SU-DHL-6 (cell line): ENCODE results near the gene IL1R2.

Experiments used
- H2AFZ ChIP-seq: fragments of 200-600 bp; sonication (generic); 2 replicates; pipeline ENCODE4 v1.6.1; 2014; ENCODE audit warnings: low read depth, mild to moderate bottlenecking, moderate library complexity, mixed read lengths, antibody characterized with exemption, low read length; ENCODE audit not compliant: severe bottlenecking
- H3F3A ChIP-seq: fragments of 200-600 bp; shearing (Covaris generic); 2 replicates; pipeline ENCODE4 v1.6.0; 2016; ENCODE audit warnings: antibody characterized with exemption, mild to moderate bottlenecking; ENCODE audit not compliant: insufficient read depth
- H3K27ac ChIP-seq: fragments of 200-600 bp; sonication (generic); 2 replicates; pipeline ENCODE4 v1.5.1; 2016; ENCODE audit warnings: low read depth, mild to moderate bottlenecking, low read length, moderate library complexity, mixed read lengths
- H3K27me3 ChIP-seq: fragments of 200-600 bp; sonication (generic), shearing (Covaris generic); 2 replicates; pipeline ENCODE4 v1.6.0; 2014; ENCODE audit warnings: mild to moderate bottlenecking, low read length
- H3K36me3 ChIP-seq: fragments of 200-600 bp; sonication (generic); 2 replicates; pipeline ENCODE4 v1.6.1; 2014; ENCODE audit warnings: mild to moderate bottlenecking, low read length, mixed read lengths
- H3K4me2 ChIP-seq: fragments of 300-600, 200-600 bp; shearing (Covaris generic), sonication (generic); 2 replicates; pipeline ENCODE4 v1.6.0; 2014; ENCODE audit warnings: low read length, low read depth, mild to moderate bottlenecking; ENCODE audit not compliant: poor library complexity, severe bottlenecking
- H3K4me3 ChIP-seq: fragments of 200-600 bp; sonication (generic); 2 replicates; pipeline ENCODE4 v1.5.1; 2014; ENCODE audit warnings: antibody characterized with exemption, low read length, mild to moderate bottlenecking, mixed read lengths; ENCODE audit not compliant: insufficient read depth, poor library complexity, severe bottlenecking
- H3K79me2 ChIP-seq: fragments of 200-600 bp; sonication (generic); 2 replicates; pipeline ENCODE4 v1.6.1; 2014; ENCODE audit warnings: mild to moderate bottlenecking, low read length, moderate library complexity; ENCODE audit not compliant: insufficient read depth
- H3K9ac ChIP-seq: fragments of 200-600 bp; sonication (generic); 2 replicates; pipeline ENCODE4 v1.7.0; 2014; ENCODE audit warnings: mild to moderate bottlenecking, low read length
- H3K9me2 ChIP-seq: fragments of 200-600 bp; sonication (generic); replicated peaks from 2 replicates; pipeline ENCODE4 v1.6.1; 2014; ENCODE audit warnings: low read length; ENCODE audit not compliant: insufficient read depth
- H3K9me3 ChIP-seq: fragments of 200-600 bp; sonication (generic); 2 replicates; pipeline ENCODE4 v1.6.1; 2014; ENCODE audit warnings: low read length, mixed read lengths; ENCODE audit not compliant: insufficient read depth
- H4K20me1 ChIP-seq: fragments of 200-600 bp; sonication (generic); 2 replicates; pipeline ENCODE4 v1.6.1; 2014; ENCODE audit warnings: low read depth, mild to moderate bottlenecking, antibody characterized with exemption, low read length, moderate library complexity, mixed read lengths
- CTCF ChIP-seq: fragments of 200-600 bp; sonication (generic); IDR thresholded peaks from one replicate; pipeline ENCODE4 v1.5.1; 2017; ENCODE audit warnings: antibody characterized with exemption, mild to moderate bottlenecking, low read length, moderate library complexity; ENCODE audit not compliant: insufficient read depth, poor library complexity, severe bottlenecking
- EZH2phosphoT487 ChIP-seq: fragments of 200-600 bp; sonication (generic), shearing (Covaris generic); conservative IDR thresholded peaks from 2 replicates; pipeline ENCODE4 v1.6.1; 2018; ENCODE audit warnings: mild to moderate bottlenecking, antibody characterized with exemption, low read length, moderate library complexity, mixed read lengths

The IL1R2 gene

GRCh38 chr2:102074152-102074783 lies 82.5 kb downstream of the IL1R2 start:
- Histone ChIP-seq H3K27me3 (no peaks in the 10 kb centered on the region), H4K20me1 (no peaks in the 10 kb centered on the region), H3K79me2 (no peaks in the 10 kb centered on the region), H3K4me3 (no peak overlapping the region), H3K9ac (no peak overlapping the region), H3K9me2 (no peaks in the 10 kb centered on the region), H3K4me2 (no peak overlapping the region), H3K27ac (no peak overlapping the region), H2AFZ (no peak overlapping the region), H3F3A (no peaks in the 10 kb centered on the region), H3K9me3 (no peaks in the 10 kb centered on the region), H3K36me3 (no peaks in the 10 kb centered on the region)
- TF ChIP-seq EZH2phosphoT487 (no peak), CTCF (no peak)

GRCh38 chr2:102075479-102075878 lies 83.7 kb downstream of the IL1R2 start:
- Histone ChIP-seq H3K4me2 (no peak overlapping the region), H3K27ac (no peak overlapping the region), H2AFZ (no peak overlapping the region), H3K27me3 (no peaks in the 10 kb centered on the region), H4K20me1 (no peaks in the 10 kb centered on the region), H3K4me3 (no peak overlapping the region), H3K79me2 (no peaks in the 10 kb centered on the region), H3K36me3 (no peaks in the 10 kb centered on the region), H3K9me2 (no peaks in the 10 kb centered on the region), H3F3A (no peaks in the 10 kb centered on the region), H3K9me3 (no peaks in the 10 kb centered on the region), H3K9ac (no peak overlapping the region)
- TF ChIP-seq CTCF = no peak
- no peak for TF ChIP-seq EZH2phosphoT487

GRCh38 chr2:102076512-102076911 lies 84.8 kb downstream of the IL1R2 start:
- Histone ChIP-seq H3K9me2 (no peaks in the 10 kb centered on the region), H2AFZ (no peak overlapping the region), H3K4me3 (no peak overlapping the region)

More at GRCh38 chr2:102076512-102076911, 84.8 kb downstream of the IL1R2 start:
- Histone ChIP-seq H3K9ac (no peak overlapping the region), H3K27ac (no peak overlapping the region), H3K4me2 (no peak overlapping the region), H3K79me2 (no peaks in the 10 kb centered on the region), H3K27me3 (no peaks in the 10 kb centered on the region), H3K9me3 (no peaks in the 10 kb centered on the region), H4K20me1 (no peaks in the 10 kb centered on the region), H3K36me3 (no peaks in the 10 kb centered on the region), H3F3A (no peaks in the 10 kb centered on the region)
- TF ChIP-seq CTCF (no peak), EZH2phosphoT487 (no peak)
